Suprapubic skin (tissue), 4 donors: Measurements from ENCODE around the gene CST3.

Experiments
- EP300 ChIP-seq: sonication (generic); formaldehyde crosslinking; IDR thresholded peaks from one replicate; pipeline ENCODE4 v1.6.1; 2017; ENCODE audit warnings: antibody characterized with exemption
- POLR2AphosphoS5 ChIP-seq, 3 donors: sonication (generic); formaldehyde crosslinking; IDR thresholded peaks; one replicate each; pipeline ENCODE4 v1.6.1; 2017; ENCODE audit warnings: antibody characterized with exemption in 3 of 3
- TF ChIP-seq, protein P1 (sequence below), 2 donors: fragments of 200-600 bp in 1 of 2; fragments of 450-650 bp in 1 of 2; sonication (generic) in 1 of 2; IDR thresholded peaks; one replicate each; pipeline ENCODE4 v1.5.1; 2016 to 2019; ENCODE audit warnings: antibody characterized with exemption in 2 of 2, mild to moderate bottlenecking in 1 of 2, moderate library complexity in 1 of 2

DNA sequence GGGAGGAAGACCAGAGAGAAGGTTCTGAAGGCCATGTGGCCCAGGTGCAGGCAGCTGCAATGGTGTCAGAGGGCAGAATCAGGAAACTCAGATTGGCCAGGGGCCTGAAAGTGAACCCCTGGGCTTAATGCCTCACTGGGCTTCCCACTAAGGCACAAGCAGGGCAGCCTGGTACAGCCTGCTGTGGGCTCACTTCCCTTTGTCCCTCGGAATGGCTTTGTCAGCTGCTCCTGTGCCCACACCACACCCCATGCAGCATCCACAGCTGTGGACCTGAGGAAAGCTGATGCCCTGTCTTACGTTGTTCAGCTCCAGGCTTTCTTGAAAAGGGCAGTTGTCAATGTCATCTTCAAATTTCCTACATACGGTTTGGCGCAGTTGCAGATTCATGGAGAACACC is 34.4 kb downstream of the CST3 start:
- TF ChIP-seq, protein P1, sequence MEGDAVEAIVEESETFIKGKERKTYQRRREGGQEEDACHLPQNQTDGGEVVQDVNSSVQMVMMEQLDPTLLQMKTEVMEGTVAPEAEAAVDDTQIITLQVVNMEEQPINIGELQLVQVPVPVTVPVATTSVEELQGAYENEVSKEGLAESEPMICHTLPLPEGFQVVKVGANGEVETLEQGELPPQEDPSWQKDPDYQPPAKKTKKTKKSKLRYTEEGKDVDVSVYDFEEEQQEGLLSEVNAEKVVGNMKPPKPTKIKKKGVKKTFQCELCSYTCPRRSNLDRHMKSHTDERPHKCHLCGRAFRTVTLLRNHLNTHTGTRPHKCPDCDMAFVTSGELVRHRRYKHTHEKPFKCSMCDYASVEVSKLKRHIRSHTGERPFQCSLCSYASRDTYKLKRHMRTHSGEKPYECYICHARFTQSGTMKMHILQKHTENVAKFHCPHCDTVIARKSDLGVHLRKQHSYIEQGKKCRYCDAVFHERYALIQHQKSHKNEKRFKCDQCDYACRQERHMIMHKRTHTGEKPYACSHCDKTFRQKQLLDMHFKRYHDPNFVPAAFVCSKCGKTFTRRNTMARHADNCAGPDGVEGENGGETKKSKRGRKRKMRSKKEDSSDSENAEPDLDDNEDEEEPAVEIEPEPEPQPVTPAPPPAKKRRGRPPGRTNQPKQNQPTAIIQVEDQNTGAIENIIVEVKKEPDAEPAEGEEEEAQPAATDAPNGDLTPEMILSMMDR (IDR thresholded peaks at IDR 0.05) = no peak
- TF ChIP-seq EP300 (no peak), POLR2AphosphoS5 (IDR thresholded peaks at IDR 0.05) (no peak)
